NCI-H187 treated with DMSO at 0.1 percent for 48 hours (cell line): ENCODE results near the gene PCDHGA5.
"Not testable (repeated sequence)": the region's sequence is repeated elsewhere in the genome, so short reads cannot be mapped to it uniquely, and the experiment has no call there.

ENCODE experiments used
- DNase-seq: peaks from one replicate; lab custom pipeline; 2025; lab: John Stamatoyannopoulos, UW

The PCDHGA5 gene

GRCh38 chr5:141363952-141364660, at the start of gene PCDHGA5:
TSS of gene PCDHGA5 (plus strand) at chr5:141364162. CDS start at chr5:141364331, 169 bp downstream.
- DNase-seq: no peak

- not testable (repeated sequence) for DNase-seq
These were observed 47.0 kb upstream of the PCDHGA5 start for GRCh38 chr5:141316963-141317362.

- no peak for DNase-seq
These were observed 44.8 kb upstream of the PCDHGA5 start for GRCh38 chr5:141319202-141319601.

GRCh38 chr5:141319699-141320098, 44.3 kb upstream of the PCDHGA5 start:
- DNase-seq: no peak

GRCh38 chr5:141320225-141321169, 43.5 kb upstream of the PCDHGA5 start, which contains the start of gene TAF7:
TSS of gene TAF7 (minus strand) at chr5:141320784. CDS start at chr5:141320044, 740 bp downstream.
- DNase-seq: peak; percentile 55

GRCh38 chr5:141322261-141322660, 41.7 kb upstream of the PCDHGA5 start:
- DNase-seq: no peak

GRCh38 chr5:141326088-141326854, 37.7 kb upstream of the PCDHGA5 start:
- peak; percentile 36 for DNase-seq

- DNase-seq: no peak
These were observed 35.7 kb upstream of the PCDHGA5 start for GRCh38 chr5:141328231-141328630.

GRCh38 chr5:141330299-141331080, 33.5 kb upstream of the PCDHGA5 start, which contains the start of gene PCDHGA1:
TSS of gene PCDHGA1 (plus strand) at chr5:141330514.
- DNase-seq: no peak

- DNase-seq: not testable (repeated sequence)
These were observed 31.4 kb upstream of the PCDHGA5 start for GRCh38 chr5:141332571-141332970.

GRCh38 chr5:141338538-141339306, 25.2 kb upstream of the PCDHGA5 start, which contains the start of gene PCDHGA2:
TSS of gene PCDHGA2 (plus strand) at chr5:141338760.
- no peak for DNase-seq

GRCh38 chr5:141340781-141341354, 23.1 kb upstream of the PCDHGA5 start:
- not testable (repeated sequence) for DNase-seq

- no peak for DNase-seq
These were observed 21.2 kb upstream of the PCDHGA5 start for GRCh38 chr5:141342773-141343172.

- no peak for DNase-seq
These were observed 20.6 kb upstream of the PCDHGA5 start, which contains the start of gene PCDHGA3 for GRCh38 chr5:141343242-141343952. TSS of gene PCDHGA3 (plus strand) at chr5:141343829. CDS start at chr5:141344034, 205 bp downstream.

GRCh38 chr5:141343953-141344463, 20.0 kb upstream of the PCDHGA5 start:
- DNase-seq: no peak

- DNase-seq: no peak
These were observed 18.6 kb upstream of the PCDHGA5 start for GRCh38 chr5:141345327-141345726.

- not testable (repeated sequence) for DNase-seq
These were observed 17.9 kb upstream of the PCDHGA5 start for GRCh38 chr5:141346017-141346416.

GRCh38 chr5:141349917-141350619, 13.9 kb upstream of the PCDHGA5 start, which contains the start of gene PCDHGB1:
TSS of gene PCDHGB1 (plus strand) at chr5:141350099. CDS start at chr5:141350261, 162 bp downstream.
- DNase-seq: no peak
